ENCODE results near the gene TRPM1.
"Not testable (repeated sequence)": the region's sequence is repeated elsewhere in the genome, so short reads cannot be mapped to it uniquely, and the experiment has no call there.

TRPM1 gene

DNA sequence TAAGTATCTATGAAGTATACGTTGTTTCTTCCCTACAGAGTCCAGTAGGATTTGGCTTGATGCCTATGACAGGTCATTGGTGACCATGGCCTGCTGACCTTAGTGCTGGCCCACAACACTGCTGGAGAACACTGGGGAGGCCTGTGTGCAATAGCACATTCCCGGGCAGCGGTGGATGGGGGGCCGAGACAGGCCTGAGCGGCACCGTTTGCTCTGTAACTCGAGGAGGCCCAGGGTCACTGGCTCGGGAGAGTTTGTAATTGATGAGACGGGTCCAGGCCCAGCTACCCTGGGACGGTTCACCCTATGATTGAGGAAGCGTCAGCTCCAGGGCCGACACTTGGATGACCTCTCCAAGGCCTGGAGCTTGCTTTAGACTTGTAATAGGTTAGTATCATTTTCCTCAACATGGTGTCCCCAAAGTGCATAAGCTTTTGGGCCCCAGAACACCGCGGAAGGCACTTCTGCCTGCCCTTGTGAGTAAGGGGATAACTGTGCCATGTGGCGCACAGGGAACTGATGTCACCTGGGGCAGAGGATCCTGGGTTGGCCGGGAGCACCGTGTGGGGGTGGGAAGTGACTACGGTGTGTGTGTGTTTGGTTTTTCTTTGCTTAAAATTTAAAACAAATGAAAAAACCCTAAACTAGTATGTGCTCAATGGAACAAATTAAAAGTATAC is 12.0 kb downstream of the TRPM1 start:
- Histone ChIP-seq H3K9ac (ENCODE audit: low read length) (no peak overlapping the region), H3K4me3 (ENCODE audit: low read length) (no peak overlapping the region), H3K27me3 (ENCODE audit: control insufficient read depth, insufficient read depth, low read length) (no peaks in the 10 kb centered on the region), H3K36me3 (ENCODE audit: control insufficient read depth, insufficient read depth, low read length) (no peaks in the 10 kb centered on the region), H3K4me1 (ENCODE audit: control insufficient read depth, insufficient read depth, low read length) (peaks cover 17% of the 10 kb centered on the region), H3K9me3 (ENCODE audit: control insufficient read depth, low read length) (no peaks in the 10 kb centered on the region)

DNA sequence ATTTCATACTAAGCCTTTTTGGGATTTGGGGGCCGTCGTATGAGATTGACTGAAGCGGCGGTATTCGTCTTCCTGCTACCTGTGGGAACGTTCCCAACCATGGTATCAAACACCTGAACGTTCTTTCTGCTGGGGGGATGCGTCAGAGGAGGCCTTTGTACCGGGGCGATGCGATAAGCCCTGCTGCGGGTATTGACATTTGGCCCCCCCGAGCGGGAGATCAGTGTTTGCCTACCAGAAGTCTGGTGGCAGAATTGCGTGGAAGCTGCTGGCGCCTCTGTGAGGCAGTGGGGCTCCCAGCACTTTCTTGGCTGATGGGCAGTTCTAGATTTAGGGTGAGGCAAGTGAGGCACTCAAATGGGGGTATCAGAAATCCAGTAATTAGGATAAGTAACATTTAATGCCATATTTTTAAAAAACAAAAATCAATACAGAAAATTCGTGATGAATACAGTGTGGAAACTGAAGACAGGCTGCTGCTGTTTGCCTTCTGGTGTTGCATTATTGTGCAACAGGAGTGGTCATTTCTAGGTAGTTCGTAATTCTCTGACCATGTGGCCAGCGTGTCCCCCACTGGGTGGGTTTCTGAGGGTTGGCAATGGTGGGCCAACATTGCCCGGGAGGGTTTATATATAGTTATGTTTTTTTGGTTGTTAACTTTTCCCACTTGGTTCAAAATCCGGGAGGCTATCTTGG is 12.7 kb downstream of the TRPM1 start:
- Histone ChIP-seq H3K9ac (ENCODE audit: low read length) (no peak overlapping the region), H3K9me3 (ENCODE audit: control insufficient read depth, low read length) (no peaks in the 10 kb centered on the region), H3K36me3 (ENCODE audit: control insufficient read depth, insufficient read depth, low read length) (no peaks in the 10 kb centered on the region), H3K4me1 (ENCODE audit: control insufficient read depth, insufficient read depth, low read length) (peaks cover 22% of the 10 kb centered on the region), H3K27me3 (ENCODE audit: control insufficient read depth, insufficient read depth, low read length) (no peaks in the 10 kb centered on the region), H3K4me3 (ENCODE audit: low read length) (no peak overlapping the region)

DNA sequence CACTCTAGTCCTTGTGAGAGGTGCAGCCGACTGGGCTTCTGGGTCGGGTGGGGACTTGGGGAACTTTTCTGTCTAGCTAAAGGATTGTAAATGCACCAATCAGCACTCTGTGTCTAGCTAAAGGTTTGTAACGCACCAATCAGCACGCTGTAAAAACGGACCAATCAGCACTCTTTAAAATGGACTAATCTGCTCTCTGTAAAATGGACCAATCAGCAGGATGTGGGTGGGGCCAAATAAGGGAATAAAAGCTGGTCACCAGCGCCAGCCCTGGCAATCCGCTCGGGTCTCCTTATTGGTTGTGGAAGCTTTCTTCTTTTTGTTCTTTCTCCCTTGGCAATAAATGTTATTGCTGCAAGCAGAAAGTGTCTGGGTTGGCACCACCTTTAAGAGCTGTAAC is 13.5 kb downstream of the TRPM1 start:
- peaks cover 30% of the 10 kb centered on the region for H3K4me1 ChIP-seq (ENCODE audit: control insufficient read depth, insufficient read depth, low read length)
- not testable (repeated sequence) for H3K4me3 ChIP-seq (ENCODE audit: low read length); H3K27me3 ChIP-seq (ENCODE audit: control insufficient read depth, insufficient read depth, low read length); H3K9ac ChIP-seq (ENCODE audit: low read length); H3K36me3 ChIP-seq (ENCODE audit: control insufficient read depth, insufficient read depth, low read length); H3K9me3 ChIP-seq (ENCODE audit: control insufficient read depth, low read length)

DNA sequence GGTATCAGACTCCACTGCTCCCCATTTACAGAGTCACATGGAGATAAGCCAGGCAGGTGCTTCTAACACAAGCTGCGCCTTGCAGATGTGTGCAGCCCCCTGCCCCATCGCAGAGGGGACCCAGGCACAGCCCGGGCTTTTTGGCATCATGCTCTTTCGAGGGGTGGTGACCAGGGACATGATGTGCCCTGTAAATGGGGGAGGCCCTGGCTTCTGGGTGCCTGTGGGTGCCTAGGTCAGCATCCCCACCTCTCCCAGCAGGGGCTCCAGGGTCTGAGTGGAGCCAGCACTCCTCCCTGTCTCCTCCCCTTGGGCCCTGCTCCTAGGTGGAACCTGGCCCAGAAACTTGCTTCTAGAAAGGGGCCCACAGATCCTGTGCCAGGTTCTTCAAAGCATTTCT is 15.2 kb downstream of the TRPM1 start:
- H3K9me3 ChIP-seq (ENCODE audit: control insufficient read depth, low read length): no peaks in the 10 kb centered on the region
- H3K27me3 ChIP-seq (ENCODE audit: control insufficient read depth, insufficient read depth, low read length): no peaks in the 10 kb centered on the region
- H3K36me3 ChIP-seq (ENCODE audit: control insufficient read depth, insufficient read depth, low read length): no peaks in the 10 kb centered on the region
- no peak overlapping the region for H3K4me3 ChIP-seq (ENCODE audit: low read length)
- H3K9ac ChIP-seq (ENCODE audit: low read length): no peak overlapping the region
- peaks cover 36% of the 10 kb centered on the region for H3K4me1 ChIP-seq (ENCODE audit: control insufficient read depth, insufficient read depth, low read length)

- Histone ChIP-seq H3K4me1 (ENCODE audit: control insufficient read depth, insufficient read depth, low read length) (peaks cover 37% of the 10 kb centered on the region), H3K36me3 (ENCODE audit: control insufficient read depth, insufficient read depth, low read length) (no peaks in the 10 kb centered on the region), H3K27me3 (ENCODE audit: control insufficient read depth, insufficient read depth, low read length) (no peaks in the 10 kb centered on the region), H3K9me3 (ENCODE audit: control insufficient read depth, low read length) (no peaks in the 10 kb centered on the region), H3K9ac (ENCODE audit: low read length) (no peak overlapping the region), H3K4me3 (ENCODE audit: low read length) (no peak overlapping the region)
Observed at GRCh38 chr15:31085359-31085758, 16.2 kb downstream of the TRPM1 start.

DNA sequence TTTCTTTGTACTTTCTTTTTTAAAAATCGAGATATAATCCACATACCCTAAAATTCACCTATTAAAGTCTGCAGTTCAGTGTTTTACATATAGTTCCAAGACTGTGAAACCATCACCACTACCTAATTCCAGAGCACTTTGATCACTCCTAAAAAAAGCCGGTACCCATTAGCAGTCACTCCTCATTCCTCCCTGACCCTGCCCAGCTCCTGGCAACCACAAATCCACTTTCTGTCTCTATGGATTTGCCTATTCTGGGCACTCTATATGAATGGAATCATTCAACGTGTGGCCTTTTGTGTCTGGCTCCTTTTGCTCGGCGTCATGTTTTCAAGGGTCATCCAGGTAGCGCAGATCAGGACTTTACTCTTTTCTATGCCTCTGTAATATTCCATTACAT is 17.3 kb downstream of the TRPM1 start:
- Histone ChIP-seq H3K4me3 (ENCODE audit: low read length) (no peak overlapping the region), H3K27me3 (ENCODE audit: control insufficient read depth, insufficient read depth, low read length) (no peaks in the 10 kb centered on the region), H3K9me3 (ENCODE audit: control insufficient read depth, low read length) (no peaks in the 10 kb centered on the region), H3K9ac (ENCODE audit: low read length) (no peak overlapping the region), H3K36me3 (ENCODE audit: control insufficient read depth, insufficient read depth, low read length) (no peaks in the 10 kb centered on the region), H3K4me1 (ENCODE audit: control insufficient read depth, insufficient read depth, low read length) (peaks cover 44% of the 10 kb centered on the region)

DNA sequence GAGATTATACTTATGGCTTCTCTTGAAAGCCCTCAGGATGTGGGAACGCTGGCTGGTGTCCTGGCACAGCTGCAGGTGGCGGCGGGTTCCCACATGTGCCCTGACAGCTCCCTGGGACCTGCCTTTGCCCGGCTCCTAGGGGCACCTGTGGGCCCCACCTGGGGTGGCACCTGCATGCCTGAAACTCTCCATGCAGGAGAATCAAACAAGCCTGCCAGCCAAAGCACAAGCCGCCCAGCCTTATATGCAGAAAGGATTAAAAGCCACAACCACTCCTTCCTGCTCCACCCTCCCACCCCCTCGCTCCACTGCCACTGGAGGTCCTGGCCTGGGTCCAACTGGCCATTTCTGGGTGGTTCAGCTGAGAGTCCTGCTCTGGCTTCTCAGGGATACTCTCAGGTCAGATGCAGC is 18.1 kb downstream of the TRPM1 start:
- Histone ChIP-seq H3K9ac (ENCODE audit: low read length) (peak overlapping the region; percentile 30), H3K27me3 (ENCODE audit: control insufficient read depth, insufficient read depth, low read length) (no peaks in the 10 kb centered on the region), H3K4me1 (ENCODE audit: control insufficient read depth, insufficient read depth, low read length) (peaks cover 48% of the 10 kb centered on the region), H3K9me3 (ENCODE audit: control insufficient read depth, low read length) (no peaks in the 10 kb centered on the region), H3K4me3 (ENCODE audit: low read length) (no peak overlapping the region), H3K36me3 (ENCODE audit: control insufficient read depth, insufficient read depth, low read length) (no peaks in the 10 kb centered on the region)

DNA sequence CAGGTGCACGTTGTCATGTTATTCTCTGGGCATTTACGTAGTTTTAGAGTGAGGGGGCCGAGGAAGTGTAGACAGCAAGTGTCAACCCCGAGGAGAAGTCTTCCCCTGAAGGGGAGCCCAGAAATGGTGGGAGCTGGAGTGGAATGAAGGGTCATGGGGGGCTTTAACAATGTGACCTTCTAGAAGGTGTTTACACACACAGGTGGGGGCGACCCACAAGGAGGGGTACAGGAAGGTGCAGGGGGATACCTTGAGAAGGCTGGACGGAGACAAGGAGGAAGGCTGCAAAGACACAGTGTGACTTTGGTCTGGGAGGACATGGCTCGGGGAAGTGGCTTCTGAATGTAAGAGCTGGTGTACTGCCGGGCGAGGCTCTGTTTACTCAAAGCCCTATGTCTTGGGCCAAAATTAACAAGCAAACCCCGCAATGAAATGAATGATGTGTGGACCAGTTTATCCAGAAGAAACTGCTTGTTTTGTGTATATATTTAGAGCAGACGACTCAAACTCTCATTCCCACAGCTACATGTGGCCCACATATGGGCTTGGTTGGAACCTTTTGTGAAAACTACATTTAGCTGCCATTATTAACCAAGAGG is 18.7 kb downstream of the TRPM1 start:
- Histone ChIP-seq H3K4me3 (ENCODE audit: low read length) (no peak overlapping the region), H3K9me3 (ENCODE audit: control insufficient read depth, low read length) (no peaks in the 10 kb centered on the region), H3K36me3 (ENCODE audit: control insufficient read depth, insufficient read depth, low read length) (no peaks in the 10 kb centered on the region), H3K4me1 (ENCODE audit: control insufficient read depth, insufficient read depth, low read length) (peaks cover 49% of the 10 kb centered on the region), H3K9ac (ENCODE audit: low read length) (peak overlapping the region; percentile 30), H3K27me3 (ENCODE audit: control insufficient read depth, insufficient read depth, low read length) (no peaks in the 10 kb centered on the region)

DNA sequence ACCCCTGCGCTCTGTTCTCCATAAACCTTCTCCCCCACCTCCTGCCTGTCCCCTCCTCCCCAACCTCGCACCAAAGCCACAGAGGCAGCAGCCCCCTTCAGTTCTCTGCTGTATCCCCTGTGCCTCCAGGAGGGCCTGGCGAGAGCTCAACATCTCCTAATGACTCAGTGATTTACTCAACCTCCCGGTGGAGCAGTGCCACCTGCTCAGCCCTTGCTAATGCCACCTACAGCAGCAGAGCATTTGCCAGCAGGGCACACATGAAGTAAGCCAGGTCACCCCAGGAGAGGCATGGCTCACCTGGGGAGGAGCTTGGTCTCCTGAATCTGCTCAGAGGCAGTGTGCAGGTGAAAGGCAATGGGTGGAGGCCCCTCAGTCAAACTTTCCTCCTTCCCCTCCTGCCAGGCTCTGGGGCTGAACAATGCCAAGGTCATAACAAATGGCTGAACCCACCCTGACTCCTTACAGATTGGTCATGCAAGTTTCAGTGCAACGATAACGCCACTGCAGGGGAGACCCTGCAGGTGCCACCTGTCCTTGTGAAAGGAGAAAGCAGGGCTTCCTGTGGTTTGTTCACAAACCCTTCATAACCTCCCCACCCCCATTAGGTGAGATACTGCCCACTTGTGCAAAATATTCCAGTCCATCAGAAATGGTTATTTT is 19.8 kb downstream of the TRPM1 start:
- Histone ChIP-seq H3K4me1 (ENCODE audit: control insufficient read depth, insufficient read depth, low read length) (peaks cover 57% of the 10 kb centered on the region), H3K9me3 (ENCODE audit: control insufficient read depth, low read length) (no peaks in the 10 kb centered on the region), H3K9ac (ENCODE audit: low read length) (peak overlapping the region; percentile 44), H3K36me3 (ENCODE audit: control insufficient read depth, insufficient read depth, low read length) (no peaks in the 10 kb centered on the region), H3K27me3 (ENCODE audit: control insufficient read depth, insufficient read depth, low read length) (no peaks in the 10 kb centered on the region), H3K4me3 (ENCODE audit: low read length) (no peak overlapping the region)

DNA sequence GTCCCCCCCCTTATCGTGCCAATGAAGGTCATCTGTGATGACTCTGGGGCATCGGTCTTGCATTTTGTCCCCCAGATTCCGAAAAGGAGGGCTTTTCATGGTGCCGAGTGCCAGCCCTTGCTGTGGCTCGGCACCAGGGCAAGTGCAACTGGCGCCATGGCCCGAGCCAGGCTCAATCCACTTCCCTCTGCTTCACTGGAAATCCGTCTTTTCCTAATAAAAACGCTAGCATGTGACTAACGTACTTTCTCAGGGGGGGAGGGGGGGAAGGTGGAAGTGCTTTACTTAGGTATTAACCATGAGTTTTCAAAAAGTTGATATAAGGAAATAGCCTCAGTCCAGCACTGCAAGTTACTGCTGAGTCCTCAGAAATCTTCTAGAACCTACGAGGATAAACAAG is 20.5 kb downstream of the TRPM1 start:
- peaks cover 57% of the 10 kb centered on the region for H3K4me1 ChIP-seq (ENCODE audit: control insufficient read depth, insufficient read depth, low read length)
- H3K27me3 ChIP-seq (ENCODE audit: control insufficient read depth, insufficient read depth, low read length): no peaks in the 10 kb centered on the region
- H3K36me3 ChIP-seq (ENCODE audit: control insufficient read depth, insufficient read depth, low read length): no peaks in the 10 kb centered on the region
- H3K9ac ChIP-seq (ENCODE audit: low read length): peak overlapping the region; percentile 44
- H3K9me3 ChIP-seq (ENCODE audit: control insufficient read depth, low read length): no peaks in the 10 kb centered on the region
- no peak overlapping the region for H3K4me3 ChIP-seq (ENCODE audit: low read length)

GRCh38 chr15:31080591-31081014 is 20.9 kb downstream of the TRPM1 start:
- H3K4me1 ChIP-seq (ENCODE audit: control insufficient read depth, insufficient read depth, low read length): peaks cover 57% of the 10 kb centered on the region
- no peaks in the 10 kb centered on the region for H3K9me3 ChIP-seq (ENCODE audit: control insufficient read depth, low read length)
- no peak overlapping the region for H3K4me3 ChIP-seq (ENCODE audit: low read length)
- peak overlapping the region; percentile 44 for H3K9ac ChIP-seq (ENCODE audit: low read length)
- H3K27me3 ChIP-seq (ENCODE audit: control insufficient read depth, insufficient read depth, low read length): no peaks in the 10 kb centered on the region
- no peaks in the 10 kb centered on the region for H3K36me3 ChIP-seq (ENCODE audit: control insufficient read depth, insufficient read depth, low read length)

GRCh38 chr15:31079519-31079918 is 22.0 kb downstream of the TRPM1 start:
- peaks cover 57% of the 10 kb centered on the region for H3K4me1 ChIP-seq (ENCODE audit: control insufficient read depth, insufficient read depth, low read length)
- no peaks in the 10 kb centered on the region for H3K27me3 ChIP-seq (ENCODE audit: control insufficient read depth, insufficient read depth, low read length)
- H3K36me3 ChIP-seq (ENCODE audit: control insufficient read depth, insufficient read depth, low read length): no peaks in the 10 kb centered on the region
- H3K9ac ChIP-seq (ENCODE audit: low read length): no peak overlapping the region
- H3K9me3 ChIP-seq (ENCODE audit: control insufficient read depth, low read length): no peaks in the 10 kb centered on the region
- H3K4me3 ChIP-seq (ENCODE audit: low read length): no peak overlapping the region
